Measurements from ENCODE around the gene VKORC1. TPM values are rescaled to one million over a fixed set of nuclear protein-coding genes. Genes with fewer than 3 reads are reported as not detected.

Gene VKORC1
- total and polyA plus RNA-seq, 2 experiments from 2014 or later, result 89.6 to 100 TPM

- H3K27me3 Mint-ChIP-seq (ENCODE audit: insufficient read depth, low read depth, poor library complexity), result no peaks in the 10 kb centered on the region
- ATAC-seq (no peak), DNase-seq (ENCODE audit: low spot score) (no peak)
- TF ChIP-seq REST (IDR thresholded peaks at IDR 0.05; ENCODE audit: unreplicated experiment), result no peak
- no peak for TF ChIP-seq CTCF (conservative IDR thresholded peaks at IDR 0.05; ENCODE audit: low read depth in 2 of 2)
- no peak for TF ChIP-seq ZNF331 (CRISPR knock-in tag; IDR thresholded peaks at IDR 0.05; ENCODE audit: low read depth)
- no peak for TF ChIP-seq JUNB (IDR thresholded peaks at IDR 0.05; ENCODE audit: unreplicated experiment)
- no peak for TF ChIP-seq NANOG (IDR thresholded peaks at IDR 0.05; ENCODE audit: borderline replicate concordance)
- TF ChIP-seq STAT1 (IDR thresholded peaks at IDR 0.05; ENCODE audit: unreplicated experiment), result no peak
- no peak for TF ChIP-seq EZH2 (IDR thresholded peaks at IDR 0.05; ENCODE audit: low read depth, unreplicated experiment)
- TF ChIP-seq POLR2AphosphoS5 (IDR thresholded peaks at IDR 0.05; ENCODE audit: low read depth), result no peak
- TF ChIP-seq ETS1 (IDR thresholded peaks at IDR 0.05), result no peak
- no peak for TF ChIP-seq EZH2phosphoT487 (IDR thresholded peaks at IDR 0.05; ENCODE audit: unreplicated experiment)
- no peak for TF ChIP-seq CREB1 (CRISPR knock-in tag; IDR thresholded peaks at IDR 0.05; ENCODE audit: low read depth)
- no peak for TF ChIP-seq ZNF114 (CRISPR knock-in tag; IDR thresholded peaks at IDR 0.05)
- TF ChIP-seq ZNF462 (CRISPR knock-in tag; IDR thresholded peaks at IDR 0.05), result no peak
- Histone ChIP-seq H3K36me3 (ENCODE audit: insufficient read depth) (no peaks in the 10 kb centered on the region), H3K79me2 (replicated peaks; ENCODE audit: insufficient read depth) (peaks cover 36% of the 10 kb centered on the region), H4K20me1 (replicated peaks; ENCODE audit: insufficient read depth) (peaks cover 7% of the 10 kb centered on the region), H3K4me2 (no peak overlapping the region), H2AFZ (no peak overlapping the region), H3K27ac (ENCODE audit: low read depth) (no peak overlapping the region; the same call in 1 of the 2 replicates), H3K9me2 (ENCODE audit: insufficient read depth) (no peaks in the 10 kb centered on the region), H3F3A (replicated peaks; ENCODE audit: low read depth) (no peaks in the 10 kb centered on the region), H3K4me3 (no peak overlapping the region), H3K4me1 (ENCODE audit: insufficient read depth) (no peaks in the 10 kb centered on the region), H3K27me3 (ENCODE audit: insufficient read depth) (no peaks in the 10 kb centered on the region)
- no peak overlapping the region for H3K4me3 Mint-ChIP-seq
- no peaks in the 10 kb centered on the region; the same call in 2 of the 3 replicates for H3K4me1 Mint-ChIP-seq
- H3K27ac Mint-ChIP-seq, result no peak overlapping the region
- peaks cover 27% of the 10 kb centered on the region for H3K36me3 Mint-ChIP-seq (ENCODE audit: low read depth)
- H3K9me3 Mint-ChIP-seq, result no peaks in the 10 kb centered on the region
Measured at GRCh38 chr16:31064882-31065461, 29.6 kb downstream of the VKORC1 start.

Measured in GM23338 (cell line).